Effector memory CD4-positive, alpha-beta T cell (primary cell): Measurements from ENCODE around the gene CCDC85B.

ENCODE experiments used
- DNase-seq, 3 donors: peaks; one replicate each; pipeline ENCODE4 v3.0.0-alpha.2; 2020
- H3K27ac ChIP-seq: 2 replicates; pipeline ENCODE4 v1.7.0; 2013; ENCODE audit warnings: mild to moderate bottlenecking, low read length, moderate library complexity; ENCODE audit not compliant: insufficient read depth, poor library complexity, severe bottlenecking
- H3K27me3 ChIP-seq: replicated peaks from 2 replicates; pipeline ENCODE4 v1.7.0; 2013; ENCODE audit warnings: mild to moderate bottlenecking, low read length; ENCODE audit not compliant: insufficient read depth, control insufficient read depth, poor library complexity, severe bottlenecking
- H3K36me3 ChIP-seq: 2 replicates; pipeline ENCODE4 v1.7.0; 2013; ENCODE audit warnings: mild to moderate bottlenecking, low read length, moderate library complexity; ENCODE audit not compliant: control insufficient read depth, insufficient read depth
- H3K4me1 ChIP-seq: 2 replicates; pipeline ENCODE4 v1.7.0; 2013; ENCODE audit warnings: low read length, mild to moderate bottlenecking; ENCODE audit not compliant: control insufficient read depth, insufficient read depth, poor library complexity, severe bottlenecking
- H3K4me3 ChIP-seq: 2 replicates; pipeline ENCODE4 v1.7.0; 2013; ENCODE audit warnings: low read length, low read depth, mild to moderate bottlenecking; ENCODE audit not compliant: insufficient read depth, poor library complexity, severe bottlenecking
- H3K9me3 ChIP-seq: 2 replicates; pipeline ENCODE4 v1.7.0; 2013; ENCODE audit warnings: mild to moderate bottlenecking, low read length, moderate library complexity; ENCODE audit not compliant: control insufficient read depth

Gene CCDC85B

GRCh38 chr11:65851083-65851579 lies 39.3 kb upstream of the CCDC85B start:
- Histone ChIP-seq H3K4me3 (no peak overlapping the region), H3K36me3 (peaks cover 57% of the 10 kb centered on the region), H3K9me3 (no peaks in the 10 kb centered on the region), H3K27me3 (no peaks in the 10 kb centered on the region), H3K4me1 (peaks cover 12% of the 10 kb centered on the region), H3K27ac (no peak overlapping the region)
- no peak for DNase-seq

- Histone ChIP-seq H3K9me3 (no peaks in the 10 kb centered on the region), H3K36me3 (peaks cover 57% of the 10 kb centered on the region), H3K4me3 (no peak overlapping the region), H3K27ac (no peak overlapping the region), H3K27me3 (no peaks in the 10 kb centered on the region), H3K4me1 (peaks cover 20% of the 10 kb centered on the region)
- DNase-seq = no peak
Observed at GRCh38 chr11:65851811-65852507, 38.5 kb upstream of the CCDC85B start.

- DNase-seq = no peak
- peaks cover 57% of the 10 kb centered on the region for H3K36me3 ChIP-seq
- H3K4me1 ChIP-seq = peaks cover 20% of the 10 kb centered on the region
- H3K4me3 ChIP-seq = no peak overlapping the region
- H3K27ac ChIP-seq = no peak overlapping the region
- no peaks in the 10 kb centered on the region for H3K9me3 ChIP-seq
- H3K27me3 ChIP-seq = no peaks in the 10 kb centered on the region
Observed at GRCh38 chr11:65852508-65853245, 37.8 kb upstream of the CCDC85B start.

- H3K27me3 ChIP-seq = no peaks in the 10 kb centered on the region
- peaks cover 57% of the 10 kb centered on the region for H3K36me3 ChIP-seq
- no peak overlapping the region for H3K4me3 ChIP-seq
- peaks cover 21% of the 10 kb centered on the region for H3K4me1 ChIP-seq
- H3K27ac ChIP-seq = peak overlapping the region; percentile 27
- no peaks in the 10 kb centered on the region for H3K9me3 ChIP-seq
- DNase-seq = no peak
Observed at GRCh38 chr11:65853246-65853979, 37.1 kb upstream of the CCDC85B start.

GRCh38 chr11:65854161-65854592 lies 36.3 kb upstream of the CCDC85B start:
- Histone ChIP-seq H3K27ac (peak overlapping the region; percentile 27), H3K4me1 (peaks cover 28% of the 10 kb centered on the region), H3K36me3 (peaks cover 57% of the 10 kb centered on the region), H3K27me3 (no peaks in the 10 kb centered on the region), H3K9me3 (no peaks in the 10 kb centered on the region), H3K4me3 (no peak overlapping the region)
- no peak for DNase-seq

GRCh38 chr11:65854852-65855837 lies 35.3 kb upstream of the CCDC85B start:
- Histone ChIP-seq H3K4me3 (no peak overlapping the region), H3K27ac (no peak overlapping the region)

GRCh38 chr11:65855927-65856363 lies 34.5 kb upstream of the CCDC85B start:
- DNase-seq = no peak
- no peaks in the 10 kb centered on the region for H3K27me3 ChIP-seq
- no peak overlapping the region for H3K27ac ChIP-seq
- peak overlapping the region; percentile 96 for H3K4me3 ChIP-seq
- peaks cover 52% of the 10 kb centered on the region for H3K36me3 ChIP-seq
- no peaks in the 10 kb centered on the region for H3K9me3 ChIP-seq
- peaks cover 37% of the 10 kb centered on the region for H3K4me1 ChIP-seq

More at GRCh38 chr11:65854852-65855837, 35.3 kb upstream of the CCDC85B start:
- Histone ChIP-seq H3K4me1 (peaks cover 36% of the 10 kb centered on the region), H3K9me3 (no peaks in the 10 kb centered on the region), H3K27me3 (no peaks in the 10 kb centered on the region), H3K36me3 (peaks cover 57% of the 10 kb centered on the region)
- no peak for DNase-seq

GRCh38 chr11:65856689-65857499 lies 33.6 kb upstream of the CCDC85B start:
- Histone ChIP-seq H3K4me1 (peaks cover 46% of the 10 kb centered on the region), H3K27ac (peak overlapping the region; percentile 71), H3K27me3 (no peaks in the 10 kb centered on the region), H3K4me3 (peak overlapping the region; percentile 96), H3K36me3 (peaks cover 43% of the 10 kb centered on the region), H3K9me3 (no peaks in the 10 kb centered on the region)
- DNase-seq = peak; percentile 73 to 83 (median 75)
